Myocyte (in vitro differentiated cells): Measurements from ENCODE around the gene TNC. TPM values are rescaled to one million over a fixed set of nuclear protein-coding genes. Genes with fewer than 3 reads are reported as not detected.

Experiments
- DNase-seq: peaks from one replicate; pipeline ENCODE4 v3.0.0-alpha.2; 2012; ENCODE audit warnings: low read depth
- total RNA-seq: library from RNA; depleted of rRNA; stranded (reverse); fragments of >200 nt; gene quantifications from 2 replicates; pipeline ENCODE4 v1.2.3, GENCODE V29; 2014

The TNC gene
- total RNA-seq, 1 donor from 2014 or later: 6.0 TPM

- DNase-seq: no peak
Measured at GRCh38 chr9:115058175-115058574, 59.8 kb downstream of the TNC start.

- DNase-seq: no peak
Measured at GRCh38 chr9:115057559-115057958, 60.4 kb downstream of the TNC start.

GRCh38 chr9:115050002-115050490, 67.9 kb downstream of the TNC start:
- no peak for DNase-seq

GRCh38 chr9:115046824-115047223, 71.1 kb downstream of the TNC start:
- no peak for DNase-seq

DNA sequence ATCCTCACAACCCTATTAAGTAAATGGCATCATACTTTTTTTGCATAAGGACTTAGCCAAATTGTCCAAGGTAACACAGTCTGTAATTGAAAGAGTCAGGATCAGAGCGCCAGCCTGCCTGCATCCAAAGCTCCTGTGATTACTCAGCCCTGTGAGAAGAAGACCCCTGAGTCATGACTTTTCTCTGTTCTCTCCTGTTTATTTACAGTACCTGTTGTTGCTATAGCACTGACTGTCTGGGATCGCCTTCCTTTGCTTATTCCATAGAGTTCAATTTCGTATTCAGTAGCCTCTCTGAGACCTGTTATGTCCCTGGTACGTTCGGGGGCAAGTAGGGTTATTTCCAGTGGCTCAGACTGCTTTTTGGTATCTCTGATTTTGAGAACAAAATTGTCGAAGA, 71.8 kb downstream of the TNC start:
- no peak for DNase-seq

DNA sequence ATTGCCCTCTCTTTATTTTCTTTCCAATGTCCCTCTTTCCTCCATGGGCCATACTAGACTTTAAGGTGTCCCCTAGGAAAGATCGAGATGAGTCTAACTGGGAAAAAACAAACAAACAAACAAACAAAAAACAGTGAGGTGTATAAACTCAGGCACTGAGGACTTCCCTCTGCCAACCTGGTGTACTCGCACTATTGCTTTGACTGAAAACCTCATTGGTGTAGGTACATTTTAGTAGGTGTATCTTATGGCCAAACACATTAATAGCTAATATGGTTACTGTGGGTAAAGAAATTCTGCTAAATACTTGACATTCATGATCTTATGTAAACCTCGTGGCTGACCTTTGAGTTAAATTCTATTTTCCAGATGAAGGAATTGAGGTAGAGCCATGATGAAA, 74.3 kb downstream of the TNC start:
- no peak for DNase-seq

DNA sequence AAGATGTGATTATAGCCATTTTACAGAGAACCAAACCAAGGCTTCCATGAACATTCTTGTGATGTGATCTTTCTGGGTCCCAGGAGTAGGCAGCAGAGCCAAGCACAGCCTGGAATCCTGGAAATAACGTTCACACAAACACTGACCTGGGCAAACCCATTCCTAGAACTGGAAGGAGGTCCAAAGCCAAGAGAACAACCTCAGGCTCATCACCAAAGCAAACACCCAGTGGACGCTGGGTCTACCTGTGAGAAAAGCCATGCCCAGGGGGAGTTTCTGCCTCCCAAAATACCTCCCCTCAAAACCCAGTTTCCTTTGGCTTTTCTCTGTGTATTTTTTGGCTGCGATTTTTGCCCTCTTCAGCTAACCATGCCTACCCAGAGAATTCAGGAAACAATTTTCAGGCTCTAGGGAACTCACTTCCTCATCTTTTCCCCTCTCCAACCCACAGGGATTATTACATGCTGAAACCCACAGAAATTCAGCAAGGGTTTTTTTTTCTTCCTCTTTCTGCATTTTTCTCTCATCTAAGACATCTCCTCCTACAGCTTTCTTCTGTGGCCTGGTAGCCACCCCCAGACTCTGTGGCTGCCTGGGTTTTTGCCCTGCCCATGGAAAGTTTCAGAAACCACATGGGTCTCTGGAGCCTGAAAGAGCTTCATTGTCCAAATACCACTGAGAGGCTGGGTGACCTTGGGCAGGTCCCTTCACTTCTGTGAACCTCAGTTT, 75.0 kb downstream of the TNC start:
- DNase-seq: peak; percentile 47

- no peak for DNase-seq
Measured at GRCh38 chr9:115039516-115040120, 78.3 kb downstream of the TNC start.

DNA sequence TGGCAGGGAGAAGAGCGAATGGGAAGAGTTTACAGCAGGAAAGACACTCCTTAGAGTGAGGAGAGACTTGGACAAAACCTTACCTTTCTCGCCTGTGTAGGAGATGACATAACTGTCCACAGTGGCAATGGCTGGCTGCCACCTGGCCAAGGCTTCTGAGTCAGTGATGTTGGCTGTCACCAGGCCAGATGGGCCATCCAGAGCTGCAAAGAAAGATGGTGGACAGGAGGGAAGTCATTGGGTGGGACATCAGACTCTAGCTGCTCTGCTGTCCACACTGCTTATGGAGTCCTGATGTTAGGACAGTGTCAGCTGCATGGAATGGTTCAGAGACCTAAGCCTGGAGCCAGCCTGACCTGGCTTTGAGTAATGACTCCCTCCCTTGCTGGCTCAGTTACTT, 79.8 kb downstream of the TNC start:
- DNase-seq: no peak

DNA sequence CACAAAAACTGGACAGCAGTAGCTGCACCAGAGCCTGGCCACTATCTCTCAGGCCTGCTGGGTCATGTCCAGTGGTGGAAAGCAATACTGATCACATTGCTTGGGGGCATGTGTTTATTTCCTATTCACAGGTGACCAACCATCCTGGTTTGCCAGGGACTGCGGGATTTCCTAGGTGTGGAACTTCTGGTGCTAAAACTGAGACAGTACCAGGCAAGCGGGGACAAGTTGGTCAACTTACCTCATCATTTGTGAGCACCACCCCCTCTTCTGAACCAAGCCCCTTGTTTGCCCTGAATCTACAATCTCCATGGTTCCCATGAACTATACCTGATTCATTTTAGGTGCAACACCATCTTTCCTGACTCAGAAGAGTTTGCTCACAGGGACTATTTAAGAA, 81.3 kb downstream of the TNC start:
- DNase-seq: no peak

DNA sequence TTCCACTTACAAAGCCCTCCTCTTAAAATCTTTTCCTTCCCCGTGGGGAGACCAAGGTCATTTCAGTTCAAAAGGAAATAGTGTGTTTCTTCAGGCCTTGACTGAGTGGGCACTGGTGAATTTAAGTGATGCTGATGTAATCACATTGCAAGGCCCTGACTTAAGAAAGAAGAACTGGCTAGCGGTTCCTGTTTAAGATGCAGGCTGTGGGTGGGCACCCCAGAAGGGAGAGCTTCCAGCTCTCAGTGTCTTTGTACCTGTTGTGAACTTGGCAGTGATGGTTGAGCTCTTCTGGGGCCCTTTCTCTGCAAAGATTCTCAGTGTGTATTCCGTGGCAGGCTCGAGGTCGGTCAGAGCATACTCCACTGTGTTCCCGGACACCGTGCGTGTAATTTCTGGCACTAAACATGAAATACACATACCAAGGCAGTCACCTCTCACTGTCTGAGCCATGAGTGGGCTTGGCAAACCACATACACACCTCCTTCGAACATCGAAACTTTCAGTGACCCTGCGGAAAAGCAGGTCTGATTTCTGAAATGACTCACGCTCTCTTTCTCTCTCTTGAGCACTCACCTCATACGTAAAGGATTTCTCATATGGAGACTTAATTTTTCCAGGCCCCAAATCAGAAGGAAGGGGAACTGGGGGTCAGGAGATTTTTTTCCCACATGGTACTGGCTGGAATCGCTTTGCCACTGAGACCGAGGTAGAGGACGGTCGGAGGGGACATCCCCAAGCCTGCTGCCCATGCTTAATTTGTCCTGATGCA, 81.9 kb downstream of the TNC start:
- DNase-seq: peak; percentile 15

- peak; percentile 73 for DNase-seq
Measured at GRCh38 chr9:115034801-115035200, 83.2 kb downstream of the TNC start.

DNA sequence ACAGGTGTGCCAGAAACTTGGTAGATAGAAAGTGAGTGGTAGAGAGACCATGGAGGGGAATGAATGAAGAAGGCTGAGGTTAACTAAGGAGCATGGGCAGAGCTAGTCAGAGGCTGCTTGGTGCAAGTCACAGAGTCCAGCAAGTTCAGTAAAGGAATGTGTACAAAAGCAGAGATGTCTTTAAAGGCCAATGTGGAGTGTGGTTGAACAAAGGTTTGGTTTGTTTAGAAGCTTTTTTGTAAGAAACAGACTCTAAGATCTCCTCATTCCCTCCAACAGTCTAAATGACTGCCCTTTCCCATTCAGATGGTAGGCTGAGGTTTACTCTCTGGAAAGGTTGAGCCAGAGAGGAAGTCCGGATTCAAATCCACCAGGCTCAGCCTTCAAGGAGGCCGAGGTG, 84.2 kb downstream of the TNC start:
- no peak for DNase-seq

DNA sequence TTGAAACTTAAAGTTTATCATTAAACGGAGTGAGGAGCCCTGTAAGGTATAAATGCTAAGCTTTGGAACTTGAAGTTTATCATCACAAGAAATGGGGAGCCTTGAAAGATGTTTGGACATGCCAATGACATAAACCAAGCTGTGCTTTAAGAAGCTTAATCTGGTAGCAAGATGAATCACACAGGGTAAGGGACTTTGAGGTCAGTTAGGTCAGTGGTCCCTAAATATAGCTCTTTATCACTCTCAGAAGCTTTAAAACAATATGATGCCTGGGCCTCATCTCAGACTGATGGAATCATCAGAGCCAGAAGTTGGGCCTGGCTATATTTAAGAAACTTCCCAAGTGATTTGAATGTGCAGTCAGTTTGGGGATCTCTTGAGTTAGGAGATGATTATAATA, 85.7 kb downstream of the TNC start:
- DNase-seq: peak; percentile 64

DNA sequence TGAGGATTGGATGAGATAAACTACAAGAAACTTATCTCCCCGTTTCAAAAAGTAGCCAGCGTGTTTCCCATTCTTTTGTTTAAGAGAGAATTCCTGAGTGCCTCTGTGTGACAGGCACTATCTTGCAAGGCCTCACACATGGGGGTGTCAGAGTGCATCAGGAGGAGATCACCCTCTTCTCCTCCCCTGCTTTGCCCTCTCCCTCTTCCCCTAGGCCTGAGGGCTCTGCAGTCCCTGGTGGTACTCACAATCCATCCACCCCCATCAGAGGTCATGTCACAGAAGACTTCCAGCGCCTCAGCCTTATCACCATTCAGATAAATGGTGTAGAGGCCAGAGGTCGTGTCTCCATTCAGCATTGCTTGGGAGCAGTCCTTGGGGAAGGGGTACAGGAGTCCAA, 88.0 kb downstream of the TNC start:
- DNase-seq: no peak

- no peak for DNase-seq
Measured at GRCh38 chr9:115025721-115026120, 92.2 kb downstream of the TNC start.

DNA sequence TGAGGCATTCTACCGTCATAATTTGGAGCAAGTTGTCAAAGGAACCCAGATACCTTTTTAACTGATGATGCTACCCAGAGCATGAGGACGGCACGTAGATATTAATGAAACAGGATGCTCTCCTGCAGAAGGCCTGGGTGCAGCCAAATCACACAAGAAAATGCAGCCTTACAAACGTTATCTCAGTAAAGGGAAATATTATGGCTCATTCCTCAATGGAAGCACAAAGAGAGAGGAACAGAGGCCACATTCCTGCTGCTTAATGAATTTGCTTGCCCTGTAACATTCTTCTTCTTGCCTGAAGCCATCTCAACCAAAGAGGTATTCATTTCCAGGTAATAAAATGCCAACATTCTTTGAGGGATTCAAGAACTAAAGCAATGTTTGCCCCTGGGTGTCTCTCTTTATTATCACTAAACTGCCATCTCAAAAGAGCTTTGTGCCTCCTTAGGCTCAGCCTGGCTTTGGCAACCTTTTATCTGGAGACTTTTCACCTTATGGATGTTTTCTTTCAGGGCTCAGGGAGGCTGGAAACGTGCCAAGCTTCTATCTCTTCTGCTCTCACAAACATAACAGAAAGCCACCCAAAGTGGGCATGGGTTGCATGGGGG, 92.9 kb downstream of the TNC start:
- DNase-seq: no peak

GRCh38 chr9:115022760-115023434, 95.1 kb downstream of the TNC start:
- peak; percentile 42 for DNase-seq

DNA sequence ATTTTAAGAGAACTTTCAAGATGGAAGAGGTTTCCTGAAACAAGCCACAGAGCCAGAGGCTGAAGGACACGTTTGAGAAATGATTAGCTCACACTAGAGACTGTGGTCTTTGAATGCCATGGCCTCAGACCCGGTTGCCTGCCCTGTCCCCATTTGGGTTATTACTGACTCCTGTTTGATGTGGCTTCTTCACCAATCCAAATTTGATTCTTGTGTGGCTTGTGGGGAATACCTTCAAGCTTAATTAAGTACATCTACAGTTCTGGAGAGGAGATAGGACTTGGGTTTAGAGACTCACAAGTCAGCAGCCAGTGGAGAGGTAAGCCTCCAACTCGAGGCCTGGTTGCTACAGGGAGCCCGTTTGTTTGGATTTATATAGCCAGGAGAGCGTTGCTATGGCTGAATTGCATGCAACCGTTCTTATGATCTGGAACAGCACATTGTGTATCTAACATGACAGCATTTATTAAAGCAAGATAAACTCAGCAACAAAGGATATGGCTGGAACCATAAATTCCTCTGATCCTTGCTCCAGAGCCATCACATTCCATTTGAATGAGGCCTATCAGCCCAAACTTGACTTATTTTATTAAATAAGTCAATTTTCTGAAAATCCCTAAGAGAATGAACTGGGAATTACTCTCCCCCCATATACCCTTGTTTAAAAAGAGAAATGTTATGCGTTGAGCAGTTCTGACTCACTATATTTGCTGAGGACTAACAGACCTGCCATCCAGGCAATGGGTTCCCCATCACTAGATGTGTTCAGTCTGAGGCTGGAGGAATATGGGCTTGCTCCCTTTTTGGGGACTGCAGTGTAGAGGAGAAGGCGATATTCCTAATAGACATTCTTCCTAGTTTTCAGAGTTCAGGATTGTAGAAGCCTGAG, 99.2 kb downstream of the TNC start:
- DNase-seq: no peak

DNA sequence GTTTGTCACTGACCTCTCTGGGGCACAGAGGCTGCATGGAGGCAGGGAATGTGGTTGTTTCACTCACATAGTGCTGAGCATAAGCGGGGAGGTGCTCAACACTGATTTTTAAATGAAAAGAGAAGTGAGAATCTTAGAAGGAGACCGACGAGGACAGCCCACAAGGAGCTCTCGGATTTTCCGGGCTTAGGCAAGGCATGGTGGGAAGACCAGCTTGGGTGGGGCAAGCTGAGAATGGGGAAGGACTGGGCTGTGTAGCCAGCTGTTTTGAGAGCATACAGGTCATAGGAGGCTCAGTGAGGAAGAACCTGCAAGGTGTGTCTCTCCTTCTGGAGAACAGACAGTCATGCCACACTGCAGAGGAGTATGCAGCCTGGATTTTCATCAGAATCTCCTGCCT, 101.6 kb downstream of the TNC start:
- DNase-seq: no peak
